DND-41 (cell line): ENCODE results near the gene MRAP.

Experiments used
- ATAC-seq: fragments of 200-7000 bp; cut with Tn5 transposase; 3 replicates; pipeline ENCODE4 v1.9.1; 2021; ENCODE audit warnings: low read depth; ENCODE audit not compliant: insufficient read depth
- DNase-seq: peaks from one replicate; pipeline ENCODE4 v3.0.0-alpha.2; 2020
- H2AFZ ChIP-seq: 2 replicates; pipeline ENCODE4 v1.6.0; 2012; ENCODE audit warnings: low read depth, low read length
- H3K27ac ChIP-seq: 2 replicates; pipeline ENCODE4 v1.5.1; 2012; ENCODE audit warnings: low read length, inconsistent platforms
- H3K27me3 ChIP-seq: fragments of 200-600 bp; sonication (generic); 2 replicates; pipeline ENCODE4 v1.6.0; 2012; ENCODE audit warnings: low read length, mild to moderate bottlenecking, inconsistent platforms; ENCODE audit not compliant: insufficient read depth, poor library complexity
- H3K36me3 ChIP-seq: 2 replicates; pipeline ENCODE4 v1.5.1; 2012; ENCODE audit warnings: low read length, inconsistent platforms; ENCODE audit not compliant: insufficient read depth
- H3K4me1 ChIP-seq: 2 replicates; pipeline ENCODE4 v1.5.1; 2012; ENCODE audit warnings: mild to moderate bottlenecking, low read length; ENCODE audit not compliant: insufficient read depth
- H3K4me2 ChIP-seq: 2 replicates; pipeline ENCODE4 v1.6.0; 2012; ENCODE audit warnings: mild to moderate bottlenecking, moderate library complexity, low read length, inconsistent platforms; ENCODE audit not compliant: insufficient read depth
- H3K4me3 ChIP-seq, 2 experiments: fragments of 200-600 bp in 1 of 2; shearing (Covaris generic) in 1 of 2; 2 replicates each; pipeline ENCODE4 v1.5.1; 2012 to 2016; ENCODE audit warnings: inconsistent platforms in 2 of 2, low read length in 2 of 2, mild to moderate bottlenecking in 2 of 2, low read depth in 1 of 2, moderate library complexity in 1 of 2
- H3K79me2 ChIP-seq: 2 replicates; pipeline ENCODE4 v1.6.0; 2012; ENCODE audit warnings: low read length, inconsistent platforms; ENCODE audit not compliant: insufficient read depth
- H3K9ac ChIP-seq: 2 replicates; pipeline ENCODE4 v1.6.0; 2012; ENCODE audit warnings: low read depth, mild to moderate bottlenecking, inconsistent platforms, low read length, moderate library complexity
- H3K9me3 ChIP-seq: 2 replicates; pipeline ENCODE4 v1.5.1; 2012; ENCODE audit warnings: low read length, moderate library complexity, mild to moderate bottlenecking, inconsistent platforms; ENCODE audit not compliant: insufficient read depth, severe bottlenecking
- H4K20me1 ChIP-seq: 2 replicates; pipeline ENCODE4 v1.6.0; 2012; ENCODE audit warnings: low read length; ENCODE audit not compliant: insufficient read depth
- EZH2 ChIP-seq: IDR thresholded peaks from 3 replicates; pipeline ENCODE4 v1.6.1; 2012; ENCODE audit warnings: borderline replicate concordance, low read depth, mild to moderate bottlenecking, moderate library complexity, low read length, inconsistent platforms; ENCODE audit not compliant: severe bottlenecking
- TF ChIP-seq, protein P1 (sequence below): IDR thresholded peaks from 2 replicates; pipeline ENCODE4 v1.5.1; 2012; ENCODE audit warnings: borderline replicate concordance, low read length, moderate library complexity, mild to moderate bottlenecking; ENCODE audit not compliant: poor library complexity, severe bottlenecking; ENCODE audit errors: extremely low read depth

MRAP gene

GRCh38 chr21:32336711-32337110 lies 38.1 kb downstream of the MRAP start:
- H4K20me1 ChIP-seq = 0 out of 2 replicates have a peak, but pooled peaks cover 2% of the 10 kb centered on the region
- H3K36me3 ChIP-seq = peaks cover 93% of the 10 kb centered on the region
- H3K4me3 ChIP-seq = no peak overlapping the region
- no peak overlapping the region for H3K4me2 ChIP-seq
- no peak overlapping the region for H3K9ac ChIP-seq
- ATAC-seq (no peak), DNase-seq (no peak)
- H3K27ac ChIP-seq = no peak overlapping the region
- H3K4me1 ChIP-seq = no peaks in the 10 kb centered on the region
- H3K27me3 ChIP-seq = no peaks in the 10 kb centered on the region
- no peaks in the 10 kb centered on the region for H3K9me3 ChIP-seq
- no peaks in the 10 kb centered on the region for H3K79me2 ChIP-seq
- TF ChIP-seq, protein P1, sequence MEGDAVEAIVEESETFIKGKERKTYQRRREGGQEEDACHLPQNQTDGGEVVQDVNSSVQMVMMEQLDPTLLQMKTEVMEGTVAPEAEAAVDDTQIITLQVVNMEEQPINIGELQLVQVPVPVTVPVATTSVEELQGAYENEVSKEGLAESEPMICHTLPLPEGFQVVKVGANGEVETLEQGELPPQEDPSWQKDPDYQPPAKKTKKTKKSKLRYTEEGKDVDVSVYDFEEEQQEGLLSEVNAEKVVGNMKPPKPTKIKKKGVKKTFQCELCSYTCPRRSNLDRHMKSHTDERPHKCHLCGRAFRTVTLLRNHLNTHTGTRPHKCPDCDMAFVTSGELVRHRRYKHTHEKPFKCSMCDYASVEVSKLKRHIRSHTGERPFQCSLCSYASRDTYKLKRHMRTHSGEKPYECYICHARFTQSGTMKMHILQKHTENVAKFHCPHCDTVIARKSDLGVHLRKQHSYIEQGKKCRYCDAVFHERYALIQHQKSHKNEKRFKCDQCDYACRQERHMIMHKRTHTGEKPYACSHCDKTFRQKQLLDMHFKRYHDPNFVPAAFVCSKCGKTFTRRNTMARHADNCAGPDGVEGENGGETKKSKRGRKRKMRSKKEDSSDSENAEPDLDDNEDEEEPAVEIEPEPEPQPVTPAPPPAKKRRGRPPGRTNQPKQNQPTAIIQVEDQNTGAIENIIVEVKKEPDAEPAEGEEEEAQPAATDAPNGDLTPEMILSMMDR = no peak
- no peak for TF ChIP-seq EZH2
- no peak overlapping the region for H2AFZ ChIP-seq

GRCh38 chr21:32337206-32337605 lies 38.6 kb downstream of the MRAP start:
- peaks cover 92% of the 10 kb centered on the region for H3K36me3 ChIP-seq
- no peak overlapping the region for H3K4me2 ChIP-seq
- no peaks in the 10 kb centered on the region for H3K79me2 ChIP-seq
- H3K9ac ChIP-seq = no peak overlapping the region
- no peak overlapping the region for H2AFZ ChIP-seq
- H3K27me3 ChIP-seq = no peaks in the 10 kb centered on the region
- H3K9me3 ChIP-seq = no peaks in the 10 kb centered on the region
- H4K20me1 ChIP-seq = no peaks in the 10 kb centered on the region
- ATAC-seq = no peak
- no peak overlapping the region for H3K27ac ChIP-seq
- H3K4me3 ChIP-seq = no peak overlapping the region
- DNase-seq = no peak
- no peaks in the 10 kb centered on the region for H3K4me1 ChIP-seq
- no peak for TF ChIP-seq EZH2
- TF ChIP-seq, protein P1 = no peak

DNA sequence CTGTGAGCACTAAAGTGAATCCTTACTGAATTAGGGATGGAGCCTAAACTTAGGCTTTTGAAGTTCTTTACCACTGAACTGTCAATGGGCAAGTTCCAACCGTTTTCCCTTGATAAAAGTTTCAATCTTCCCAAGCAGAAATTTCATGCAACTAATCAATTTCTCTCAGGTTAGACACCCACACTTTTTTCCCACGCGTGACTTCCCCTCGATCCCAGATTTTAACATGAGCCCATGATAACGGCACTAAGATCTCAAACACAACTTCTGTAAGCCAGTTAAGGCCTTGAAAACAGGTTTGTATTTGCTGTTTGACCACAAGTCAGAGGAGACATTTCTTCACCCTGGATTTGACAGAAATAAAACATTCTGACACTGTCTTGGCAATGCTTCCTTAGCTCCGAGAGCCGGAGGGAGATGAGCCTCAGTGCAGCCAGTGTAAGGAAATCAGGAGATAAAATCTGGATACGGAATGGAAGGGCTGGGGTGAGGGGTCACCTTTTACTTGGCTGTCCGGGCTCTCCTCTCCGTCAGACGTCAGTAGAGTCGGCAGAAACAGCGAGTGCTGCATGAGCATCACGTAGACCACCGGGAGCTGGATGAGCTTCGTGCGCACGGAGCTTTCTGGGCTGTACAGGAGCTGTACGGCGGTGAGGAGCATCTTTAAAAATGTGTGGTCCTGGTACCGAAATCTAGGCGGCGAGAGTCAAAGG lies 39.7 kb downstream of the MRAP start:
- Histone ChIP-seq H3K4me3 (no peak overlapping the region), H3K9ac (no peak overlapping the region), H3K27ac (no peak overlapping the region), H3K79me2 (no peaks in the 10 kb centered on the region), H2AFZ (no peak overlapping the region), H3K36me3 (peaks cover 94% of the 10 kb centered on the region), H3K27me3 (no peaks in the 10 kb centered on the region), H4K20me1 (no peaks in the 10 kb centered on the region), H3K9me3 (no peaks in the 10 kb centered on the region), H3K4me1 (no peaks in the 10 kb centered on the region), H3K4me2 (no peak overlapping the region)
- TF ChIP-seq, protein P1 = no peak
- TF ChIP-seq EZH2 = no peak
- ATAC-seq = no peak
- DNase-seq = no peak
